ENCODE results near the gene ZNF750.

The ZNF750 gene
- long read RNA-seq, result 0 reads

- Histone ChIP-seq H3K27me3 (ENCODE audit: insufficient read depth, poor library complexity, severe bottlenecking) (no peaks in the 10 kb centered on the region), H3K4me3 (replicated peaks; ENCODE audit: insufficient read depth, low read length) (no peak within 1 kb of the TSS), H3K27ac (replicated peaks) (no peak within 1 kb of the TSS)
- DNase-seq (ENCODE audit: low read depth in 1 of 2, low spot score in 1 of 2), result no peak
- TF ChIP-seq CTCF (IDR thresholded peaks at IDR 0.05; ENCODE audit: insufficient read depth, low read length), result no peak
- no peak for TF ChIP-seq SPI1 (IDR thresholded peaks at IDR 0.05; ENCODE audit: borderline replicate concordance, low read depth)
- TF ChIP-seq GABPA (IDR thresholded peaks at IDR 0.05; ENCODE audit: low read depth), result no peak
- TF ChIP-seq REST (IDR thresholded peaks at IDR 0.05; ENCODE audit: insufficient replicate concordance, low read depth), result no peak
- no peak for TF ChIP-seq POLR2AphosphoS5 (IDR thresholded peaks at IDR 0.05; ENCODE audit: low read depth)
Observed at GRCh38 chr17:82839617-82840292, at the start of gene ZNF750. Gene ZNF750 (minus strand): TSS chr17:82840022. CDS start chr17:82832454, 7,568 bp downstream.

- TF ChIP-seq POLR2AphosphoS5 (IDR thresholded peaks at IDR 0.05; ENCODE audit: low read depth), result no peak
- no peak for TF ChIP-seq REST (IDR thresholded peaks at IDR 0.05; ENCODE audit: insufficient replicate concordance, low read depth)
- Histone ChIP-seq H3K27ac (replicated peaks) (no peak overlapping the region), H3K27me3 (ENCODE audit: insufficient read depth, poor library complexity, severe bottlenecking) (no peaks in the 10 kb centered on the region), H3K4me3 (replicated peaks; ENCODE audit: insufficient read depth, low read length) (no peak overlapping the region)
- no peak for DNase-seq (ENCODE audit: low read depth in 1 of 2, low spot score in 1 of 2)
Observed at GRCh38 chr17:82888583-82889495, 49.0 kb upstream of the ZNF750 start.

DNA sequence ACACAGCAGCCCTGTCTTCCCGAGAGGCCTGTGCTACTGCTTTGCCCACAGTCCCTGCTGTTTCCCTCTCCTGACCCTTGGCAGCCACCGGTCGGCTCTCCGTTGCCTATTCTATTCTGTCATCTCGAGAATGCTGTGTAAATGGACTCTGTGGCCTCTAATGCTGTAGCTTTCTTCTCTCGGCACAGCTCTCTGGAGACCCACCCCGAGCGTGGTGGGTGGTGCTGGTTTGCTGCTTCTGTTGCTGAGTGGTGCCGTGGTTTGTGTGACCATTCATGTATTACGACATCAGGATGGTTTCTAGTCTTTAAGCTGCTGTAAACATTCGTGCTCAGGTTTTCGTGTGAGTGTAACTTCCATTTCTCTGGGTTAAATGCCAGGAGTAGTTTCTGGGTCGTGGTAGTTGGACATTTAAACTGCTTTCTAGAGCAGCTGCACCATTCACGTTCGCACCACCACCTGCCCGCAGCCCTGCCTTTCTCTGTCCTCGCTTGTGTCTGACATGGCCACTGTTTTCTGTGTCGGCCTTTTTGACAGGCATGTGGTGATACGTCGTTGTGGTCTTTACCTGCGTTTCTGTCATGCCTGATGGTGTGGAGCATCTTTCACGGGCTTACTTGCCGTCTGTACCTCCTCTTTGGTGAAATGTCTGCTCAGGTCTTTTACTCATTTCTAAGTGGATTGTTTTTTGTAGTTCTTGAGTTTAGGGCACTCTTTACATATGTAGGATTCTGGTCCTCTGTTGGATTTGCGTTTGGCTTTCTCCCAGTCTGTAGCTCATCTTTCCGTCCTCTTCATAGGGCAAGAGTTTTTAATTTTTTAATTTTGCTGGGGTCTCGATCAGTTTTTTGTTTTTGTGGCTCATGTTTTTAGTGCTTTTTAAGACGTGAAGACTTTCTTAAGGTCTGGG is 47.7 kb upstream of the ZNF750 start:
- Histone ChIP-seq H3K27me3 (ENCODE audit: insufficient read depth, poor library complexity, severe bottlenecking) (no peaks in the 10 kb centered on the region), H3K4me3 (replicated peaks; ENCODE audit: insufficient read depth, low read length) (no peak overlapping the region), H3K27ac (replicated peaks) (no peak overlapping the region)
- DNase-seq (ENCODE audit: low read depth in 1 of 2, low spot score in 1 of 2), result no peak
- TF ChIP-seq GABPA (IDR thresholded peaks at IDR 0.05; ENCODE audit: low read depth), result no peak
- TF ChIP-seq REST (IDR thresholded peaks at IDR 0.05; ENCODE audit: insufficient replicate concordance, low read depth), result no peak
- TF ChIP-seq POLR2AphosphoS5 (IDR thresholded peaks at IDR 0.05; ENCODE audit: low read depth), result no peak
- no peak for TF ChIP-seq SPI1 (IDR thresholded peaks at IDR 0.05; ENCODE audit: borderline replicate concordance, low read depth)
- TF ChIP-seq CTCF (IDR thresholded peaks at IDR 0.05; ENCODE audit: insufficient read depth, low read length), result no peak

Data from HL-60 (cell line).